ENCODE data around the gene PPP1R18. TPM values are rescaled to one million over a fixed set of nuclear protein-coding genes. Genes with fewer than 3 reads are reported as not detected.
"Not testable (repeated sequence)": the region's sequence is repeated elsewhere in the genome, so short reads cannot be mapped to it uniquely, and the experiment has no call there.

PPP1R18 gene
- total RNA-seq, 2 experiments from 2014 or later, result 65.2 to 106 TPM

- Histone ChIP-seq H4K20me1 (ENCODE audit: insufficient read depth, low read length) (no peaks in the 10 kb centered on the region), H3K36me3 (ENCODE audit: insufficient read depth, low read length) (peaks cover 40% of the 10 kb centered on the region), H3K4me3 (ENCODE audit: low read depth, low read length, poor library complexity, severe bottlenecking) (peak within 1 kb of the TSS; percentile 89), H3K9me3 (ENCODE audit: low read length) (no peaks in the 10 kb centered on the region), H3K4me1 (ENCODE audit: insufficient read depth, low read length, poor library complexity, severe bottlenecking) (peaks cover 12% of the 10 kb centered on the region), H3K27ac (ENCODE audit: low read depth, low read length, poor library complexity, severe bottlenecking) (no peak within 1 kb of the TSS), H3K4me2 (ENCODE audit: low read length) (peak within 1 kb of the TSS; percentile 73), H2AFZ (ENCODE audit: low read length) (peak within 1 kb of the TSS; percentile 58; the same call in 1 of the 2 replicates), H3K9me2 (ENCODE audit: insufficient read depth, low read length) (no peaks in the 10 kb centered on the region), H3K79me2 (ENCODE audit: insufficient read depth, low read depth, low read length) (peaks cover 17% of the 10 kb centered on the region; the same call in 1 of the 2 replicates)
- DNase-seq (ENCODE audit: low spot score), result peak; percentile 97
- TF ChIP-seq CTCF (conservative IDR thresholded peaks at IDR 0.05; ENCODE audit: low read length) (peak; percentile 97), EZH2phosphoT487 (IDR thresholded peaks at IDR 0.05; ENCODE audit: borderline replicate concordance, low read depth, low read length) (no peak)
- ChIA-PET CTCF (ENCODE audit: unreplicated experiment) (interaction anchor here (0.6 to 1.4 kb wide), 3 partner anchors 15 to 58 kb away, joined by 3 to 9 read pairs (median 3); no protein-coding TSS in a partner anchor), POLR2A (interaction anchor here (0.6 to 1.2 kb wide), 11 partner anchors 9 to 619 kb away, joined by 3 to 6 read pairs (median 5); partner anchors contain the start of gene MRPS18B)
- BruUV-seq (replicated peaks), result no TSS peak
- intact Hi-C loops (cut with micrococcal nuclease; ENCODE audit: unreplicated experiment), result loop anchor here (1.0 to 10.0 kb wide), 4 partner anchors 46 to 212 kb away; partner anchors contain the start of genes ATAT1 and DDR1
Measured at GRCh38 chr6:30672445-30673253, 13.8 kb downstream of the PPP1R18 start, which contains the start of gene DHX16. Gene DHX16, minus strand, starts transcription at chr6:30673006. Its CDS starts 165 bp downstream, at chr6:30672841.

GRCh38 chr6:30670760-30671527, 15.5 kb downstream of the PPP1R18 start:
- no peak overlapping the region for H3K4me3 ChIP-seq (ENCODE audit: low read depth, low read length, poor library complexity, severe bottlenecking)
- ChIA-PET POLR2A (no interaction called here), CTCF (ENCODE audit: unreplicated experiment) (no interaction called here)
- peaks cover 12% of the 10 kb centered on the region for H3K4me1 ChIP-seq (ENCODE audit: insufficient read depth, low read length, poor library complexity, severe bottlenecking)
- DNase-seq (ENCODE audit: low spot score), result no peak
- H3K9me2 ChIP-seq (ENCODE audit: insufficient read depth, low read length), result no peaks in the 10 kb centered on the region
- no peaks in the 10 kb centered on the region for H3K9me3 ChIP-seq (ENCODE audit: low read length)
- no peak overlapping the region; the same call in 1 of the 2 replicates for H3K4me2 ChIP-seq (ENCODE audit: low read length)
- no peak for TF ChIP-seq EZH2phosphoT487 (IDR thresholded peaks at IDR 0.05; ENCODE audit: borderline replicate concordance, low read depth, low read length)
- peak; percentile 34 for TF ChIP-seq CTCF (conservative IDR thresholded peaks at IDR 0.05; ENCODE audit: low read length)
- peaks cover 28% of the 10 kb centered on the region for H3K36me3 ChIP-seq (ENCODE audit: insufficient read depth, low read length)
- H3K27ac ChIP-seq (ENCODE audit: low read depth, low read length, poor library complexity, severe bottlenecking), result no peak overlapping the region
- H3K79me2 ChIP-seq (ENCODE audit: insufficient read depth, low read depth, low read length), result peaks cover 12% of the 10 kb centered on the region; the same call in 1 of the 2 replicates
- intact Hi-C loops (cut with micrococcal nuclease; ENCODE audit: unreplicated experiment), result loop anchor here (5.0 to 10.0 kb wide), 2 partner anchors 129 to 214 kb away; partner anchors contain the start of gene DDR1
- no peak overlapping the region for H2AFZ ChIP-seq (ENCODE audit: low read length)
- no TSS peak for BruUV-seq (replicated peaks)
- H4K20me1 ChIP-seq (ENCODE audit: insufficient read depth, low read length), result no peaks in the 10 kb centered on the region

- H3K9me3 ChIP-seq (ENCODE audit: low read length); H3K79me2 ChIP-seq (ENCODE audit: insufficient read depth, low read depth, low read length); H3K9me2 ChIP-seq (ENCODE audit: insufficient read depth, low read length); H3K27ac ChIP-seq (ENCODE audit: low read depth, low read length, poor library complexity, severe bottlenecking); BruUV-seq (replicated peaks); H3K4me3 ChIP-seq (ENCODE audit: low read depth, low read length, poor library complexity, severe bottlenecking); intact Hi-C loops (cut with micrococcal nuclease; ENCODE audit: unreplicated experiment); H4K20me1 ChIP-seq (ENCODE audit: insufficient read depth, low read length); H3K4me2 ChIP-seq (ENCODE audit: low read length); POLR2A ChIA-PET; DNase-seq (ENCODE audit: low spot score); H3K4me1 ChIP-seq (ENCODE audit: insufficient read depth, low read length, poor library complexity, severe bottlenecking); H2AFZ ChIP-seq (ENCODE audit: low read length); CTCF ChIA-PET (ENCODE audit: unreplicated experiment): not testable (repeated sequence)
- H3K36me3 ChIP-seq (ENCODE audit: insufficient read depth, low read length), result peaks cover 68% of the 10 kb centered on the region
Measured at GRCh38 chr6:30666300-30666699, 20.1 kb downstream of the PPP1R18 start.
